Erythroblast (primary cell): ENCODE data around the gene ROBO4.

Experiments
- DNase-seq, 2 experiments: peaks; one replicate each; lab custom pipeline; 2025; lab: John Stamatoyannopoulos, UW
- GATA1 ChIP-seq: IDR thresholded peaks from 2 replicates; pipeline ENCODE4 v1.6.1; 2011; ENCODE audit warnings: low read depth, mild to moderate bottlenecking, control low read depth, low read length, moderate library complexity
- POLR2A ChIP-seq: IDR thresholded peaks from 2 replicates; pipeline ENCODE4 v1.6.1; 2011; ENCODE audit warnings: mild to moderate bottlenecking, low read length

ROBO4 gene

GRCh38 chr11:124890683-124891372, 6.8 kb downstream of the ROBO4 start:
- no peak for DNase-seq
- TF ChIP-seq POLR2A (no peak), GATA1 (no peak)

DNA sequence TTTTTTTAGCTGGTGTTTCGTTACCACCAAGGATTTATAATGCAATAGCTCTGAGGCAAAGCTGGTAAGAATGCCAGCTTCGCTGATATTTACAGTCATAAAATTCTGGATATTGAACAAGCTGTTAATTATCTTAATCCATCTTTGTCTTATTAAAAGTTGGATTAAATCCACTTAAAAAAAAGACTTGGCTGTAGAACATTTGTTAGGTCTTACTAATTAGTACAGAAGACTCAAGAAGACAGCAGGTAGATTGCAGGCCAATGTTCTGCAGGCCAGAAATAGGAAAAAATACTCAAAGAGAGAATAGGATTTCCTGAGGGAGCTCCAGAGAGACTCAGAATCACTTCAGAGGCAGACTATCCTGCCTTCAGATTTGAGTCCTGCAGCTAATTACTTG, 7.5 kb downstream of the ROBO4 start:
- TF ChIP-seq POLR2A (no peak), GATA1 (no peak)

GRCh38 chr11:124889191-124890091, 8.2 kb downstream of the ROBO4 start:
- DNase-seq, result no peak
- no peak for TF ChIP-seq GATA1
- TF ChIP-seq POLR2A, result no peak

More for the DNA sequence above, 7.5 kb downstream of the ROBO4 start:
- no peak for DNase-seq

DNA sequence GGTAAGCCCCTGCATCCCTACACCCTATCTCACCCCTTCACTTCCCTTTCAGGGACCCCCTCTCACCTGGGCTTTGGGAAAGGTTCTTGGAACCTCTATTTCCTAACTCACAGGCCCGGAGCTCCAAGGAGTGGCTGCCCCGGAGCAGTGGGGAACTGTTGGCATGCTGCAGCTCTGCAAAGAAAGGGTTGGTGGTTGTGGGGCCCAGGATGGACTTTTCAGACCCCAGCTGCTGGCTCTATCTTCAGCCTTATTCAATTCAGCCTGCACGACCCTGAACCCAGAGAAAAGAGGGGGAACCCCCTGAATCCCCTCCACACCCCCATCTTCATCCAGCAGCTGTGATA, 10.0 kb downstream of the ROBO4 start:
- no peak for DNase-seq
- no peak for TF ChIP-seq POLR2A
- TF ChIP-seq GATA1, result no peak

GRCh38 chr11:124886978-124887666, 10.5 kb downstream of the ROBO4 start:
- no peak for DNase-seq
- no peak for TF ChIP-seq POLR2A
- no peak for TF ChIP-seq GATA1

DNA sequence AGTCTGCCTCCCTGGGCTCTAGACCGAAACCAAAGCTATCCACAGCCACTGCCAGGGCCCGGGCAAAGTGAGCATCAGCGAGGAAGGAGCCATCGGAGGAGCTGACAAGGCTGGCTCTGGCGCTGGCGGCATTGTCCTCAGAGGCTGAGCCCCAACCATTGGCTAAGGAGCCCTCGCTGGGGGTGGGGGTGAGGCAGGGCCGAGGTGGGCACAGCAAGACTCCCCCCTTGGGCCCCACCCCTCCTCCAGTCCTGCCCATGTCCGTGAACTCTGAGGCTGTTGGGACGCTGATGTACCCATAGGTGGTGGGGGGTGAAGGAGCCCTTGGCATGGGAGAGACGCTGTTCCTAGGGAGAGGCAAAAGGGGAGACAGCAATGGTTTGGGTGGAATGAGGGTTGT, 11.2 kb downstream of the ROBO4 start:
- TF ChIP-seq POLR2A (no peak), GATA1 (no peak)
- no peak for DNase-seq

GRCh38 chr11:124884869-124885479, 12.7 kb downstream of the ROBO4 start:
- no peak for TF ChIP-seq GATA1
- no peak for TF ChIP-seq POLR2A
- no peak for DNase-seq

- TF ChIP-seq POLR2A (no peak), GATA1 (no peak)
- DNase-seq, result no peak
These were observed 13.3 kb downstream of the ROBO4 start for GRCh38 chr11:124884340-124884739.

DNA sequence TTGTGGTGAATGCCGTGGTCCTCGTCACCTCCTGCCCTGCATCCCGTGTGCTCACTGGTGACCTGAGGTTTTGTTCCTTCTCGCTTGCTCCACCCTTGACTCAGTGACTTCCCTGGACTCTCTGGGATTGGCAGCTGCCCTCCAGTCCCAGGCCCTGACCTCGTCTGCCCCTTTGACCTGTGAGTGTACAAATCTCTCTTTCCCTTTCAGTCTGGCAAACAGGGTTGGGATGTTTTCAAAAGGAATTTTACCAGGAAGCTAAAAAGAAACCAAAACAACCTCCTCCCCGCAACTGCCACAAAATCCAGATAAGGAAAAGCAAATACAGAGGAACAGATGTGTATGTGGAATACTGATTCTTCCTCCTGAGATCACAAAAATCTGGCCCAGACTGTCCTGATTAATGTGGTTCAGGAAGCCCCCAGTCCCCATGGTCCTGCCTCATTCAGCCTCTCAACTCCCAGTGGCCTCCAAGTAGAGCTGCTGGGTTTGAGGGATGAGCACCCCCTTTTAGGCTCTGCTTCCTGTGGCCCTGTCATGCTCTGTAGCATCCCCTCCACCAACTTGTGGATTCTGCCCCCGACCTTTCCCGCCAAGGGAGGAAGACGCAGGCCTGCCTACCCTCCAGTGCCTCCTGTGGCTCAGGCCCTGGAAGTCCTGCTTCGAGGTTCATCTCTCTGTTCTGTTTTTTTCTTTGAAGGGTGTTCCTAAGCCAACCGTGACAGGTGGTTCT, 15.2 kb downstream of the ROBO4 start:
- TF ChIP-seq GATA1 (no peak), POLR2A (no peak)
- DNase-seq, result no peak

- TF ChIP-seq GATA1, result no peak
- TF ChIP-seq POLR2A, result no peak
- no peak for DNase-seq
These were observed 16.7 kb downstream of the ROBO4 start for GRCh38 chr11:124880958-124881357.

GRCh38 chr11:124880290-124880611, 17.4 kb downstream of the ROBO4 start:
- TF ChIP-seq POLR2A, result no peak
- TF ChIP-seq GATA1, result no peak

GRCh38 chr11:124879493-124880289, 18.0 kb downstream of the ROBO4 start:
- no peak for TF ChIP-seq GATA1
- no peak for TF ChIP-seq POLR2A
- no peak for DNase-seq

More at GRCh38 chr11:124880290-124880611, 17.4 kb downstream of the ROBO4 start:
- no peak for DNase-seq
